Measurements from ENCODE around the gene ABCD1. TPM values are rescaled to one million over a fixed set of nuclear protein-coding genes. Genes with fewer than 3 reads are reported as not detected.
A peak's percentile ranks its signal among the peaks of the same experiment; 100 is the strongest.

Gene ABCD1
- total and polyA plus RNA-seq, 7 experiments from 2014 or later: 2.1 to 17.6 (median 7.3) TPM

DNA sequence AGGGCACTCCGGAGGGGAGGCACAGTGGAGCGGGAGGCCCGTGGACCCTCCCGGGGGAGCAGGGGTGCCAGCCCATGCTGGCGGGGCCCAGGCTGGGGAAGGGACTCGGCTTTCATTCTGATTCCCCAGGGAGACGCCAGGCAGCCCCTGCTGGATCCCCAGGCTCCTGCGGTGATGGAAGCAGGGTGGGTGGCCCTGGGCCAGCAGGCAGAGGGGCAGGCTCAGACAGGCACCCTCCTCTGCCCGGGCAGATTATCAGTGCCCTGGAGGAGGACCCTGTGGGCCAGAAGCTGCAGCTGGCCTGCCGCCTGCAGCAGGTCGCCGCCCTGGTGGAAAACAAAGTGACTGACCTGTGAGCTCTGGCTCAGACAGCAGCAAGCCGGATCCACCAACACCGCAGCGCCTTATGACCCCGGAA lies 54.0 kb downstream of the ABCD1 start:
- H3K27me3 ChIP-seq (ENCODE audit: control insufficient read depth in 2 of 2, insufficient read depth in 2 of 2, low read length in 2 of 2): no peaks in the 10 kb centered on the region
- ATAC-seq (no peak), DNase-seq (no peak)
- no peak overlapping the region for H3K4me3 Mint-ChIP-seq
- POLR2A ChIA-PET: interaction anchor here (0.6 kb wide), 1 partner anchor 122 kb away, joined by 3 read pairs; no protein-coding TSS in a partner anchor
- no peaks in the 10 kb centered on the region for H3K9me3 Mint-ChIP-seq
- no peaks in the 10 kb centered on the region for H3K4me1 ChIP-seq (ENCODE audit: control insufficient read depth in 2 of 2, insufficient read depth in 2 of 2, low read length in 2 of 2)
- no peaks in the 10 kb centered on the region for H3K36me3 ChIP-seq (ENCODE audit: control insufficient read depth in 2 of 3, insufficient read depth in 3 of 3, low read length in 3 of 3)
- peaks cover 0 to 7% (median 4%) of the 10 kb centered on the region in 7 donors for H3K4me1 Mint-ChIP-seq
- H3K27ac ChIP-seq (ENCODE audit: low read depth, low read length): no peak overlapping the region
- no peaks in the 10 kb centered on the region for H3K9me3 ChIP-seq (ENCODE audit: control insufficient read depth in 2 of 3, low read length in 3 of 3)
- no peaks in the 10 kb centered on the region for H3K36me3 Mint-ChIP-seq
- intact Hi-C loops (cut with micrococcal nuclease): no loop called here
- H3K27me3 Mint-ChIP-seq: peaks cover 0 to 10% (median 7%) of the 10 kb centered on the region in 5 donors
- H3K4me3 ChIP-seq (ENCODE audit: low read length): no peak overlapping the region
- H3K27ac Mint-ChIP-seq: no peak overlapping the region
- CTCF ChIA-PET: interaction anchor here (1.0 kb wide), 1 partner anchor 764 kb away, joined by 3 read pairs; no protein-coding TSS in a partner anchor

DNA sequence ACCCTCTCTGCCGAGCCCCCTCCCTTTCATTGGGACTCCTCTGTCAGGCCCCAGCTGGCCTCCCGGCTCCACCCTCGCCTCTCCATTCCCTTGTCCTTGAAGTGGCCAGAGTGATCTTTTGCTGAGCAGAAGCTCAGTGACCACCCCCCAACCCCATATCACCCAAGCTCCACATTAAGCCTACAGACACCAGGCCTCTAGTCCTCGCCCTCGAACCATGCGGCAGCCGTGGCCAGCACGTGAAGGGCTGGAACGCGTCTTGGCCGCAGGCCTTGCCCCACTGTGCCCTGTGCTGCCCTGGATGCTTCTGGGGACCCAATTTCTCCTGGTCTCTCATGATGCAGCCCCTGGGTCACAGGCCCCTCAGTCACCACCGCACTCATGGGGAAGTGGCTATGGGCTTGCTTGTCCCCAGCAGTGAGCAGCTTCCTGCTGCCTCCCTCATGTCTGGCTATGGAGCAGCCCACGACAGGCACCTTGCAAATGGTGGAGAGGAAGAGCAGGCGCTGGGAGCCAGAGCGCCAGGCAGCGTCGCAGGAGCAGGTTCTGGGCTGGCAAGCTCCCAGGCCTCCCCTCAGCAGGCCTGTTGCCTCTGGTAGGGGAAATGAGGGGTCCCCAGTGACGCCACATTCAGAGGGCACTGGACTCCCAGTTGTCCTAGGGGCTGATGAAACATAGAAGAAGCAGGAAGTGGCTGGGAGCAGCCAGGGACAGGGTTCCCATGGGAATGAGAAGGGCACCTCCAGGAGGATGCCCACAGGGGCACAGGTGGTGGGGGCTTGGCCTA lies 55.4 kb downstream of the ABCD1 start:
- ATAC-seq (no peak), DNase-seq (no peak)
- Histone ChIP-seq H3K4me3 (ENCODE audit: low read length) (no peak overlapping the region), H3K9me3 (ENCODE audit: control insufficient read depth in 2 of 3, low read length in 3 of 3) (no peaks in the 10 kb centered on the region), H3K27ac (ENCODE audit: low read depth, low read length) (no peak overlapping the region), H3K36me3 (ENCODE audit: control insufficient read depth in 2 of 3, insufficient read depth in 3 of 3, low read length in 3 of 3) (no peaks in the 10 kb centered on the region), H3K4me1 (ENCODE audit: control insufficient read depth in 2 of 2, insufficient read depth in 2 of 2, low read length in 2 of 2) (no peaks in the 10 kb centered on the region), H3K27me3 (ENCODE audit: control insufficient read depth in 2 of 2, insufficient read depth in 2 of 2, low read length in 2 of 2) (no peaks in the 10 kb centered on the region)
- POLR2A ChIA-PET: interaction anchor here (1.3 kb wide), 1 partner anchor 40 kb away, joined by 3 read pairs; no protein-coding TSS in a partner anchor
- CTCF ChIA-PET: no interaction called here
- intact Hi-C loops (cut with micrococcal nuclease): no loop called here
- Mint-ChIP-seq H3K27me3 (peaks cover 0 to 10% (median 7%) of the 10 kb centered on the region in 5 donors), H3K27ac (peak overlapping the region in 2 of 9 donors; percentile 25 to 59), H3K4me1 (peaks cover 0 to 7% (median 4%) of the 10 kb centered on the region in 7 donors), H3K4me3 (peak overlapping the region in 6 of 10 donors; percentile 21 to 76 (median 44)), H3K9me3 (no peaks in the 10 kb centered on the region), H3K36me3 (no peaks in the 10 kb centered on the region)

DNA sequence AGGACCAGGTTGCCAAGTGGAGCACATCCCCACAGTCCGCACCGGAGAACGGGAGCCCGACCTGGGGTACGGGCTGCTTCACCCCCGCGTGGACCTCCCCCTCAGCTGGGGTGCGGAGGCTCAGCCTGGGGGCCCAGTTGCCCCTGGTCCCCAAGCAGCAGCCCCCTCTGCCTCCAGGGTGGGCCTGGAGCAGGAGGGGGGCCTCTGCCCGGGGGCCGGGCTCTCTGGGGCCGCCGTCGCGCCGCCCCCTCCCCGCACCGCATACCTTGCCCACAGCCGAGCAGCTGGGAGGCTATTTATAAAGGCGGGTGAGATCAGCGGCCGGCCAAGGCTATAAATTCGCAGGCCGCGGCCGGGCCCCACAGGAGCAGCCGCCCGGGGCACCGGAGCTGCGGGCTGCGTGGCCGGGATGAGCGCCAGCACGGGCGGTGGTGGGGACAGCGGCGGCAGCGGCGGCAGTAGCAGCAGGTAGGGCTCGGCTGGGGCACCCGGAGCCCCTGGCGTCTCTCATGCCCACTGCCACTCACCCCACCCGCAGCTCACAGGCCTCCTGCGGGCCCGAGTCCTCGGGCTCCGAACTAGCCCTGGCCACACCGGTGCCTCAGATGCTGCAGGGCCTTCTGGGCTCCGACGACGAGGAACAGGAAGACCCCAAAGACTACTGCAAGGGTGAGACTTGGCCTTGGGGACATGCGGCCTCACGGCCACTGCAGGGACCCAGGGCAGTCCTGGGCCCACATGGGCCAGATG lies 56.2 kb downstream of the ABCD1 start, which contains the start of gene SRPK3:
SRPK3 (plus strand) TSS at position 364 of the 750 bp plus-strand sequence; CDS start at position 410, 46 bp downstream.
- Mint-ChIP-seq H3K27ac (peak within 1 kb of the TSS in 2 of 9 donors; percentile 25 to 59), H3K9me3 (no peaks in the 10 kb centered on the region), H3K4me3 (peak within 1 kb of the TSS in 6 of 10 donors; percentile 21 to 76 (median 44)), H3K4me1 (peaks cover 0 to 7% (median 4%) of the 10 kb centered on the region in 7 donors), H3K36me3 (no peaks in the 10 kb centered on the region), H3K27me3 (peaks cover 0 to 10% (median 7%) of the 10 kb centered on the region in 5 donors)
- ATAC-seq (no peak), DNase-seq (no peak)
- ChIA-PET CTCF (no interaction called here), POLR2A (interaction anchor here (1.3 kb wide), 1 partner anchor 39 kb away, joined by 3 read pairs; no protein-coding TSS in a partner anchor)
- intact Hi-C loops (cut with micrococcal nuclease): no loop called here
- Histone ChIP-seq H3K36me3 (ENCODE audit: control insufficient read depth in 2 of 3, insufficient read depth in 3 of 3, low read length in 3 of 3) (peaks cover 0 to 7% (median 0%) of the 10 kb centered on the region in 3 experiments), H3K27me3 (ENCODE audit: control insufficient read depth in 2 of 2, insufficient read depth in 2 of 2, low read length in 2 of 2) (no peaks in the 10 kb centered on the region), H3K4me3 (ENCODE audit: low read length) (no peak within 1 kb of the TSS), H3K27ac (ENCODE audit: low read depth, low read length) (no peak within 1 kb of the TSS), H3K9me3 (ENCODE audit: control insufficient read depth in 2 of 3, low read length in 3 of 3) (no peaks in the 10 kb centered on the region), H3K4me1 (ENCODE audit: control insufficient read depth in 2 of 2, insufficient read depth in 2 of 2, low read length in 2 of 2) (no peaks in the 10 kb centered on the region)

DNA sequence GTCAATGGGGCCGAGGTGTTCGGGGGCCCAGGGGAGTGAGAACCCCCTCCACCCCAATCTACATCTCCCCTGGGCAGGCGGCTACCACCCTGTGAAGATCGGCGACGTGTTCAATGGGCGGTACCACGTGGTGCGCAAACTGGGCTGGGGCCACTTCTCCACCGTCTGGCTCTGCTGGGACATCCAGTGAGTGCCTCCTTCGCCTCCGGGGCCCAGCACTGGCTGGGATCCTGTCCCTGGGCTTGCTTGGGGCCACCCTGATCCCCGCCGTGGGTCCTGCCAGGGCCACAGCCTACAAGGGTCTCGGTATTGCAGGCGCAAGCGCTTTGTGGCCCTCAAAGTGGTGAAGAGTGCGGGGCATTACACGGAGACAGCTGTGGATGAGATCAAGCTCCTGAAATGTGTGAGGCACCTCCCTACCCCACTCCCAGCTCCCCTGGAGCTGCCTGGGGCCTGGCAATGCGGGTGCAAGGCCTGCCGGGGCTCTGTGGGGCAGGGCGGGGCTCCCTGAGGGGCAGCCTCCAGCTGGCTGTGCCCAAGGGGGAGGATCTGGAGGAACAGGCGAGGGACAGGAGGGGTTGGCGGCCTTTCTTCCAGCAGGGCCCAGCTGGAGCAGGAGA lies 56.9 kb downstream of the ABCD1 start:
- ChIA-PET CTCF (no interaction called here), POLR2A (no interaction called here)
- H3K4me1 Mint-ChIP-seq: peaks cover 0 to 7% (median 4%) of the 10 kb centered on the region in 7 donors
- Histone ChIP-seq H3K4me3 (ENCODE audit: low read length) (no peak overlapping the region), H3K4me1 (ENCODE audit: control insufficient read depth in 2 of 2, insufficient read depth in 2 of 2, low read length in 2 of 2) (no peaks in the 10 kb centered on the region), H3K27ac (ENCODE audit: low read depth, low read length) (no peak overlapping the region), H3K27me3 (ENCODE audit: control insufficient read depth in 2 of 2, insufficient read depth in 2 of 2, low read length in 2 of 2) (no peaks in the 10 kb centered on the region), H3K9me3 (ENCODE audit: control insufficient read depth in 2 of 3, low read length in 3 of 3) (no peaks in the 10 kb centered on the region), H3K36me3 (ENCODE audit: control insufficient read depth in 2 of 3, insufficient read depth in 3 of 3, low read length in 3 of 3) (peaks cover 0 to 14% (median 0%) of the 10 kb centered on the region in 3 experiments)
- H3K27ac Mint-ChIP-seq: no peak overlapping the region
- H3K9me3 Mint-ChIP-seq: no peaks in the 10 kb centered on the region
- DNase-seq (no peak), ATAC-seq (no peak)
- peaks cover 0 to 3% (median 0%) of the 10 kb centered on the region in 5 donors for H3K36me3 Mint-ChIP-seq
- intact Hi-C loops (cut with micrococcal nuclease): no loop called here
- H3K4me3 Mint-ChIP-seq: no peak overlapping the region
- H3K27me3 Mint-ChIP-seq: peaks cover 0 to 10% (median 7%) of the 10 kb centered on the region in 5 donors

DNA sequence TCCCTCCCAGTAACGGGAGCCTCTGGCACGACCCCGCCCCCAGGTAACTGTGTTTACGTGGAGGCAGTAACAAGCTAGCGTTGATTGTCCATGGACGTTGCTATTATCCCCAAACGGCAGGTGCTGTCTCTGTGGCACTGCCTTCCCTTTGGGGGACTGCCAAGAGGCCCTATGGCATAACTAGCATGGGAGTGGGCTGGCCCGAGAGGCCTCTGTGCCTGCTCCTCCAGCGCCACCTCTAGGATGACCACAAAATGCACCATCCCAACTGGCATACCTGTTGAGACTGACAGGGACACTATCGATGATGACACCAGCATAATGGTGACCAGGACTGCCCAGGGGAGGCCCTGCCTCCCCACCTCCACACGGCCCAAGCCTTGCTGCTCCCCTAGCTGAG lies 57.7 kb downstream of the ABCD1 start:
- no peak for DNase-seq
- no peak overlapping the region for H3K4me3 ChIP-seq (ENCODE audit: low read length)
- peaks cover 0 to 5% (median 0%) of the 10 kb centered on the region in 5 donors for H3K36me3 Mint-ChIP-seq
- intact Hi-C loops (cut with micrococcal nuclease): no loop called here
- H3K9me3 ChIP-seq (ENCODE audit: control insufficient read depth in 2 of 3, low read length in 3 of 3): no peaks in the 10 kb centered on the region
- ATAC-seq: no peak
- H3K27ac Mint-ChIP-seq: no peak overlapping the region
- H3K27me3 ChIP-seq (ENCODE audit: control insufficient read depth in 2 of 2, insufficient read depth in 2 of 2, low read length in 2 of 2): no peaks in the 10 kb centered on the region
- no peak overlapping the region for H3K4me3 Mint-ChIP-seq
- no peak overlapping the region for H3K27ac ChIP-seq (ENCODE audit: low read depth, low read length)
- no peaks in the 10 kb centered on the region for H3K9me3 Mint-ChIP-seq
- ChIA-PET POLR2A (no interaction called here), CTCF (no interaction called here)
- H3K27me3 Mint-ChIP-seq: peaks cover 0 to 10% (median 7%) of the 10 kb centered on the region in 5 donors
- no peaks in the 10 kb centered on the region for H3K4me1 ChIP-seq (ENCODE audit: control insufficient read depth in 2 of 2, insufficient read depth in 2 of 2, low read length in 2 of 2)
- peaks cover 0 to 7% (median 4%) of the 10 kb centered on the region in 7 donors for H3K4me1 Mint-ChIP-seq
- H3K36me3 ChIP-seq (ENCODE audit: control insufficient read depth in 2 of 3, insufficient read depth in 3 of 3, low read length in 3 of 3): peaks cover 0 to 21% (median 0%) of the 10 kb centered on the region in 3 experiments

DNA sequence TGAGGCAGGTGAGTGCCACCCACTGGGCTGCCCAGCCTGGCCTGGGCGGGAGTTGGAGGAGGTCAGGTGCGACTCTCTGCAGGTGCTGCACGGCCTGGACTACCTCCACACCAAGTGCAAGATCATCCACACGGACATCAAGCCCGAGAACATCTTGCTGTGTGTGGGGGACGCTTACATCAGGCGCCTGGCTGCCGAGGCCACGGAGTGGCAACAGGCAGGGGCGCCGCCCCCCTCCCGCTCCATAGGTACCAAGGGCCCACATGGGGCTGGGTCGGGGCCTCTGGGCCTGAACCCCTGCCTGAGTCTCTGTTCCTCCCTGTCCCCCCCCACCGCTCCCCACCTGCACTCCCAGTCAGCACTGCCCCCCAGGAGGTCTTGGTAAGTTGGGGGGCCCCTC lies 58.2 kb downstream of the ABCD1 start:
- Histone ChIP-seq H3K27me3 (ENCODE audit: control insufficient read depth in 2 of 2, insufficient read depth in 2 of 2, low read length in 2 of 2) (no peaks in the 10 kb centered on the region), H3K9me3 (ENCODE audit: control insufficient read depth in 2 of 3, low read length in 3 of 3) (no peaks in the 10 kb centered on the region), H3K4me1 (ENCODE audit: control insufficient read depth in 2 of 2, insufficient read depth in 2 of 2, low read length in 2 of 2) (no peaks in the 10 kb centered on the region), H3K36me3 (ENCODE audit: control insufficient read depth in 2 of 3, insufficient read depth in 3 of 3, low read length in 3 of 3) (peaks cover 0 to 26% (median 0%) of the 10 kb centered on the region in 3 experiments), H3K4me3 (ENCODE audit: low read length) (no peak overlapping the region), H3K27ac (ENCODE audit: low read depth, low read length) (no peak overlapping the region)
- Mint-ChIP-seq H3K4me3 (no peak overlapping the region), H3K4me1 (peaks cover 0 to 7% (median 4%) of the 10 kb centered on the region in 7 donors), H3K27me3 (peaks cover 0 to 10% (median 7%) of the 10 kb centered on the region in 5 donors), H3K9me3 (no peaks in the 10 kb centered on the region), H3K36me3 (peaks cover 0 to 5% (median 0%) of the 10 kb centered on the region in 5 donors), H3K27ac (no peak overlapping the region)
- ChIA-PET CTCF (no interaction called here), POLR2A (no interaction called here)
- no peak for DNase-seq
- no peak for ATAC-seq
- intact Hi-C loops (cut with micrococcal nuclease): no loop called here

Data from naive thymus-derived CD4-positive, alpha-beta T cell (primary cell).